K562 (cell line): Measurements from ENCODE around the gene SMU1. TPM values are rescaled to one million over a fixed set of nuclear protein-coding genes. Genes with fewer than 3 reads are reported as not detected.

Source experiments
- ATAC-seq: fragments of 200-7000 bp; cut with Tn5 transposase; 3 replicates; pipeline ENCODE4 v1.9.1; 2020; ENCODE audit warnings: moderate library complexity
- BruUV-seq: library from RNA; stranded (reverse); fragments of 400-500 nt; replicated peaks from 2 replicates; lab custom pipeline; 2021; lab: Mats Ljungman, UMichigan
- CTCF ChIA-PET: fragments of 300-600 bp; formaldehyde crosslinking; extraction: SDS; loops from one replicate; lab custom pipeline; 2021; ENCODE audit warnings: low intra/inter-chr PET ratio; lab: Yijun Ruan, JAX
- POLR2A ChIA-PET: fragments of 300-600, 350-650 bp; sonication (Branson Sonifier 250); formaldehyde crosslinking; extraction: SDS; loops from one replicate; lab custom pipeline; 2021; ENCODE audit warnings: antibody characterized with exemption, inconsistent platforms; lab: Yijun Ruan, JAX
- DNase-seq, 4 experiments: peaks; one replicate each; pipeline versions ENCODE4 v3.0.0 to v3.0.0-alpha.2; 2011 to 2018; ENCODE audit warnings: low spot score in 3 of 4, mixed read lengths in 3 of 4; ENCODE audit errors: extremely low read depth in 1 of 4
- FAIRE-seq: peaks from 2 replicates; lab custom pipeline; 2011; peaks lifted over from hg19 to GRCh38; lab: Jason Lieb, UNC
- H2AFZ ChIP-seq: 2 replicates; pipeline ENCODE4 v1.6.0; 2011; ENCODE audit warnings: low read depth, low read length, control low read depth, inconsistent platforms
- H3K27ac ChIP-seq: fragments of 200-600 bp; 3 replicates; pipeline ENCODE4 v1.8.0; 2011; ENCODE audit warnings: low read depth, mild to moderate bottlenecking, control low read depth, inconsistent platforms, low read length, moderate library complexity, mixed read lengths; ENCODE audit errors: extremely low read depth
- H3K27me3 ChIP-seq, 2 experiments: fragments of 300-600 bp in 1 of 2; 2 replicates in 1 of 2; 3 replicates in 1 of 2; pipeline versions ENCODE4 v1.6.0 to v1.8.0; 2011; ENCODE audit warnings: inconsistent platforms in 2 of 2, low read length in 2 of 2, mild to moderate bottlenecking in 1 of 2, mixed read lengths in 1 of 2, moderate library complexity in 1 of 2; ENCODE audit not compliant: control insufficient read depth in 2 of 2, insufficient read depth in 2 of 2
- H3K36me3 ChIP-seq: fragments of 300-600 bp; 3 replicates; pipeline ENCODE4 v1.8.0; 2011; ENCODE audit warnings: mild to moderate bottlenecking, low read length, inconsistent platforms; ENCODE audit not compliant: control insufficient read depth, insufficient read depth
- H3K4me1 ChIP-seq, 2 experiments: fragments of 200-600 bp in 1 of 2; replicated peaks in 1 of 2; 2 replicates in 1 of 2; 3 replicates in 1 of 2; pipeline versions ENCODE4 v1.5.1 to v1.8.0; 2011; ENCODE audit warnings: inconsistent platforms in 2 of 2, low read length in 2 of 2, mild to moderate bottlenecking in 1 of 2, mixed read lengths in 1 of 2, moderate library complexity in 1 of 2; ENCODE audit not compliant: control insufficient read depth in 2 of 2, insufficient read depth in 2 of 2
- H3K4me2 ChIP-seq: 2 replicates; pipeline ENCODE4 v1.6.1; 2011; ENCODE audit warnings: low read length, control low read depth, inconsistent platforms, mixed read lengths; ENCODE audit not compliant: insufficient read depth
- H3K4me3 ChIP-seq: fragments of 200-600 bp; sonication (generic), shearing (Covaris generic); 2 replicates; pipeline ENCODE4 v1.5.1; 2016; ENCODE audit warnings: control low read depth, inconsistent platforms
- H3K79me2 ChIP-seq: fragments of 200-600 bp; 3 replicates; pipeline ENCODE4 v1.8.0; 2011; ENCODE audit warnings: low read length, inconsistent platforms; ENCODE audit not compliant: control insufficient read depth, insufficient read depth
- H3K9ac ChIP-seq, 2 experiments: 2 replicates each; pipeline versions ENCODE4 v1.6.0 to v1.6.1; 2011; ENCODE audit warnings: low read depth in 2 of 2, low read length in 2 of 2, control low read depth in 1 of 2, inconsistent platforms in 1 of 2, mild to moderate bottlenecking in 1 of 2, mixed read lengths in 1 of 2; ENCODE audit not compliant: insufficient read depth in 1 of 2
- H3K9me1 ChIP-seq: one replicate; pipeline ENCODE4 v1.6.0; 2011; ENCODE audit warnings: inconsistent platforms, mild to moderate bottlenecking, low read length, moderate library complexity; ENCODE audit not compliant: control insufficient read depth, insufficient read depth
- H3K9me3 ChIP-seq: replicated peaks from 2 replicates; pipeline ENCODE4 v1.5.1; 2011; ENCODE audit warnings: low read depth, low read length, inconsistent platforms; ENCODE audit not compliant: control insufficient read depth, insufficient read depth
- H4K20me1 ChIP-seq: replicated peaks from 2 replicates; pipeline ENCODE4 v1.6.1; 2011; ENCODE audit warnings: low read length, inconsistent platforms, mixed read lengths; ENCODE audit not compliant: control insufficient read depth, insufficient read depth
- BCL6 ChIP-seq: fragments of 250-450 bp; sonication (Bioruptor Pico); IDR thresholded peaks from 2 replicates; pipeline ENCODE4 v1.4.0; 2020
- HDAC2 ChIP-seq: fragments of 450-650 bp; IDR thresholded peaks from 2 replicates; pipeline ENCODE4 v1.6.1; 2016; ENCODE audit warnings: mild to moderate bottlenecking
- KDM2B ChIP-seq: fragments of 250-450 bp; sonication (Bioruptor Pico); IDR thresholded peaks from 2 replicates; pipeline ENCODE4 v1.8.0; 2021; ENCODE audit warnings: mild to moderate bottlenecking, moderate library complexity
- KLF16 ChIP-seq: IDR thresholded peaks from 2 replicates; pipeline ENCODE4 v1.6.1; 2016; ENCODE audit warnings: antibody characterized with exemption
- PHF8 ChIP-seq: fragments of 200-600 bp; sonication (generic); IDR thresholded peaks from 2 replicates; pipeline ENCODE4 v1.6.1; 2012; ENCODE audit warnings: mixed run types, mild to moderate bottlenecking, inconsistent platforms, low read length, moderate library complexity, borderline replicate concordance
- RBM17 ChIP-seq: fragments of 200-400 bp; formaldehyde crosslinking; IDR thresholded peaks from 2 replicates; pipeline ENCODE4 v1.6.1; 2017; ENCODE audit warnings: low read depth, mild to moderate bottlenecking, low read length, borderline replicate concordance
- STAG1 ChIP-seq: sonication (generic); formaldehyde crosslinking; IDR thresholded peaks from 2 replicates; pipeline ENCODE4 v1.5.0; 2020; ENCODE audit warnings: missing genetic modification reagents, borderline replicate concordance
- TAF15 ChIP-seq: fragments of 200-400 bp; formaldehyde crosslinking; IDR thresholded peaks from 2 replicates; pipeline ENCODE4 v1.6.1; 2017; ENCODE audit warnings: mild to moderate bottlenecking, low read depth, low read length, moderate library complexity
- WGBS: fragments of 100-300 bp; shearing (Covaris generic); methylation state at CpG from one replicate; pipeline ENCODE4 v1.1.6; 2016; ENCODE audit warnings: low coverage, mixed read lengths; ENCODE audit not compliant: insufficient coverage; ENCODE audit errors: missing lambda C conversion rate; 5-methylcytosine and 5-hydroxymethylcytosine counted together
- in situ Hi-C: fragments of 300-500 bp; cut with MboI; formaldehyde crosslinking; loops from 4 replicates; pipeline ENCODE4 v1.15.0; 2018; ENCODE audit warnings: inconsistent platforms, mixed read lengths
- intact Hi-C: fragments of 100-400 bp; cut with micrococcal nuclease; formaldehyde crosslinking; loops from 2 replicates; pipeline ENCODE4 v1.14.2; 2022
- polyA plus RNA-seq, 8 experiments: library from polyadenylated mRNA; depleted of rRNA in 4 of 8; stranded (reverse) in 5 of 8; unstranded in 3 of 8; fragments of >200 nt; fragmentation: Nextera tagmentation in 2 of 8; fragmentation: Illumina TruSeq in 1 of 8; extraction: Ambion mirVana in 2 of 8; extraction: Trizol in 1 of 8; gene quantifications; 2 replicates each; pipeline versions ENCODE4 v1.2.1 to v1.2.3, GENCODE V29; 2011 to 2014; ENCODE audit warnings: inconsistent platforms in 1 of 8, missing spikeins in 1 of 8
- total RNA-seq, 7 experiments: library from RNA; depleted of rRNA in 6 of 7; stranded (reverse); fragments of >200 nt in 6 of 7; fragmentation: Illumina TruSeq in 2 of 7; extraction: Trizol in 2 of 7; gene quantifications; 2 replicates each; pipeline versions ENCODE4 v1.2.1 to v1.2.3, GENCODE V29; 2011 to 2021; ENCODE audit warnings: low replicate concordance in 1 of 7
- TF ChIP-seq, protein P1 (sequence below): IDR thresholded peaks from 2 replicates; pipeline ENCODE4 v1.6.1; 2014; ENCODE audit warnings: antibody characterized with exemption
- TF ChIP-seq, protein P2 (sequence below): fragments of 450-650 bp; formaldehyde crosslinking; conservative IDR thresholded peaks from 2 replicates; pipeline ENCODE4 v1.4.0; 2022; ENCODE audit warnings: mild to moderate bottlenecking, missing genetic modification characterization
- TF ChIP-seq, protein P3 (sequence below): sonication (generic); IDR thresholded peaks from 2 replicates; pipeline ENCODE4 v1.6.1; 2016

Gene SMU1
- total and polyA plus RNA-seq, 9 of the 15 experiments (the other 6 are each of a cell fraction or from before 2014, with no cell fraction given) = 13.2 to 33.4 (median 20.7) TPM

DNA sequence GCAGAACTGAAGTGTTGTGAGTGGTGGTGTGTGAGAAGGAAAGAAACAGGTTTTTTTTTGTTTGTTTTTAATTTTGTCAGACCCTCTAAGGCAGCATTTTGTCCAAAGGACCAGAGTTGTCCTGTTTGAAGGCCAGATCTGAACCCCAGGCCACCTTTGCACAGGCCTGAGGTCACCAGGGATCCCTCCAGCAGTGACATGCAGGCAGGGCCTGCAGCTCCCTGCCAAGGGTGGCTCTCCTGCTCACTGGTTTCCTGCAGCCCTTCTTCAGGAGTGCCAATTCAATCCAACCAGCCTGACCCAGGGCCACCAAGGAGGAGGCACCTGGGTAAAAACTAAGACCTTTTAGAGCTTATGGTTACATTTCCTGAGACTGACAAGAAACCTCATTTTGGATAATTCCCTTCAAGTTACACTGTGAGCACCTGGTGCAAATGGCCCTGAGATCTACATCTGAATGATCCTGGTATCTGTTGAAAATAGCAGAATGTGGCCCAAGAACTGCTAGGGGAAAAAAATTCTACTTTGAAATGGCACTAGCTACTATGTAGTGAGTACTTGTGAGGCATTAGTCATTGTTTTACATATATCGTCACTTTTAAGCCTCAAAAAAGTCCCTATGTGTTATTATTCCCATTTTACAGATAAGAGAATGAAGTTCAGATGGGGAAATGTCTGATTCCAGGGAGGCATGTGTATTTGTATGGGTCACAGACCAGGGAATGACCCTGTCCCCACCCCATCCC, 33.5 kb upstream of the SMU1 start:
- POLR2A ChIA-PET = interaction anchor here (1.3 kb wide), 1 partner anchor 130 kb away, joined by 3 read pairs; the partner anchor contains the start of gene SPINK4
- peaks cover 26% of the 10 kb centered on the region; the same call in 2 of the 3 replicates for H3K36me3 ChIP-seq
- no peaks in the 10 kb centered on the region for H3K27me3 ChIP-seq
- TF ChIP-seq RBM17 (no peak), PHF8 (no peak), TAF15 (no peak), STAG1 (CRISPR knock-in tag) (no peak), HDAC2 (no peak), BCL6 (no peak), KDM2B (CRISPR knock-in tag) (no peak), KLF16 (no peak)
- TF ChIP-seq, protein P1, sequence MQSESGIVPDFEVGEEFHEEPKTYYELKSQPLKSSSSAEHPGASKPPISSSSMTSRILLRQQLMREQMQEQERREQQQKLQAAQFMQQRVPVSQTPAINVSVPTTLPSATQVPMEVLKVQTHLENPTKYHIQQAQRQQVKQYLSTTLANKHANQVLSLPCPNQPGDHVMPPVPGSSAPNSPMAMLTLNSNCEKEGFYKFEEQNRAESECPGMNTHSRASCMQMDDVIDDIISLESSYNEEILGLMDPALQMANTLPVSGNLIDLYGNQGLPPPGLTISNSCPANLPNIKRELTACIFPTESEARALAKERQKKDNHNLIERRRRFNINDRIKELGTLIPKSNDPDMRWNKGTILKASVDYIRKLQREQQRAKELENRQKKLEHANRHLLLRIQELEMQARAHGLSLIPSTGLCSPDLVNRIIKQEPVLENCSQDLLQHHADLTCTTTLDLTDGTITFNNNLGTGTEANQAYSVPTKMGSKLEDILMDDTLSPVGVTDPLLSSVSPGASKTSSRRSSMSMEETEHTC = no peak
- TF ChIP-seq, protein P2, sequence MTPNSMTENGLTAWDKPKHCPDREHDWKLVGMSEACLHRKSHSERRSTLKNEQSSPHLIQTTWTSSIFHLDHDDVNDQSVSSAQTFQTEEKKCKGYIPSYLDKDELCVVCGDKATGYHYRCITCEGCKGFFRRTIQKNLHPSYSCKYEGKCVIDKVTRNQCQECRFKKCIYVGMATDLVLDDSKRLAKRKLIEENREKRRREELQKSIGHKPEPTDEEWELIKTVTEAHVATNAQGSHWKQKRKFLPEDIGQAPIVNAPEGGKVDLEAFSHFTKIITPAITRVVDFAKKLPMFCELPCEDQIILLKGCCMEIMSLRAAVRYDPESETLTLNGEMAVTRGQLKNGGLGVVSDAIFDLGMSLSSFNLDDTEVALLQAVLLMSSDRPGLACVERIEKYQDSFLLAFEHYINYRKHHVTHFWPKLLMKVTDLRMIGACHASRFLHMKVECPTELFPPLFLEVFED (CRISPR knock-in tag) = no peak
- TF ChIP-seq, protein P3, sequence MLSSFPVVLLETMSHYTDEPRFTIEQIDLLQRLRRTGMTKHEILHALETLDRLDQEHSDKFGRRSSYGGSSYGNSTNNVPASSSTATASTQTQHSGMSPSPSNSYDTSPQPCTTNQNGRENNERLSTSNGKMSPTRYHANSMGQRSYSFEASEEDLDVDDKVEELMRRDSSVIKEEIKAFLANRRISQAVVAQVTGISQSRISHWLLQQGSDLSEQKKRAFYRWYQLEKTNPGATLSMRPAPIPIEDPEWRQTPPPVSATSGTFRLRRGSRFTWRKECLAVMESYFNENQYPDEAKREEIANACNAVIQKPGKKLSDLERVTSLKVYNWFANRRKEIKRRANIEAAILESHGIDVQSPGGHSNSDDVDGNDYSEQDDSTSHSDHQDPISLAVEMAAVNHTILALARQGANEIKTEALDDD = no peak
- no peaks in the 10 kb centered on the region; the same call in 1 of the 2 replicates for H4K20me1 ChIP-seq
- peaks cover 3 to 6% of the 10 kb centered on the region in 2 experiments; a peak in 2 of 5 replicates for H3K4me1 ChIP-seq
- H3K4me2 ChIP-seq = no peak overlapping the region
- H3K27ac ChIP-seq = no peak overlapping the region
- in situ Hi-C loops = loop anchor here (10.0 kb wide), 1 partner anchor 125 kb away; no protein-coding TSS in a partner anchor
- H3K4me3 ChIP-seq = no peak overlapping the region
- 69% methylated on average over 1 of the region's 1 CpG for WGBS
- no peaks in the 10 kb centered on the region for H3K9me1 ChIP-seq
- no TSS peak for BruUV-seq
- FAIRE-seq (no peak), ATAC-seq (no peak; the same call in 2 of the 3 replicates), DNase-seq (no peak)
- H3K79me2 ChIP-seq = no peaks in the 10 kb centered on the region
- CTCF ChIA-PET = no interaction called here
- H3K9me3 ChIP-seq = no peaks in the 10 kb centered on the region
- intact Hi-C loops = no loop called here
- H3K9ac ChIP-seq = peak overlapping the region in 1 of 2 experiments; percentile 55; a peak in 1 of 4 replicates
- no peak overlapping the region for H2AFZ ChIP-seq
